ENCODE measurements around the gene KREMEN2. TPM values are rescaled to one million over a fixed set of nuclear protein-coding genes. Genes with fewer than 3 reads are reported as not detected.

The KREMEN2 gene
- total RNA-seq, 4 donors from 2014 or later, result 1.9 to 3.8 (median 2.5) TPM

- peak in 1 of 2 donors; percentile 81 for DNase-seq (ENCODE audit: low spot score in 2 of 2)
- 11 to 26% methylated on average over 13 to 20 of the region's 28 CpGs for WGBS, 2 donors
- TF ChIP-seq CTCF (IDR thresholded peaks at IDR 0.05) (no peak), POLR2A (IDR thresholded peaks at IDR 0.05) (no peak)
- intact Hi-C loops (cut with DNase I; ENCODE audit: low total_unique reads), result no loop called here
- H3K4me3 ChIP-seq (ENCODE audit: low read depth, poor library complexity, severe bottlenecking), result no peak overlapping the region
These were observed 1.6 kb upstream of the KREMEN2 start for GRCh38 chr16:2962334-2963073.

GRCh38 chr16:2963074-2963722 is 877 bp upstream of the KREMEN2 start:
- 1 to 2% methylated on average over 15 to 22 of the region's 40 CpGs for WGBS, 2 donors
- DNase-seq (ENCODE audit: low spot score in 2 of 2), result peak in 1 of 2 donors; percentile 84
- TF ChIP-seq CTCF (IDR thresholded peaks at IDR 0.05) (no peak), POLR2A (IDR thresholded peaks at IDR 0.05) (no peak)
- intact Hi-C loops (cut with DNase I; ENCODE audit: low total_unique reads), result no loop called here
- H3K4me3 ChIP-seq (ENCODE audit: low read depth, poor library complexity, severe bottlenecking), result no peak overlapping the region

GRCh38 chr16:2964475-2965336 is 631 bp downstream of the KREMEN2 start:
- TF ChIP-seq CTCF (IDR thresholded peaks at IDR 0.05), result no peak
- no peak for TF ChIP-seq POLR2A (IDR thresholded peaks at IDR 0.05)
- intact Hi-C loops (cut with DNase I; ENCODE audit: low total_unique reads), result no loop called here
- WGBS, 2 donors, result 0 to 1% methylated on average over 27 to 28 of the region's 68 CpGs
- peak in 1 of 2 donors; percentile 84 for DNase-seq (ENCODE audit: low spot score in 2 of 2)
- no peak overlapping the region for H3K4me3 ChIP-seq (ENCODE audit: low read depth, poor library complexity, severe bottlenecking)

GRCh38 chr16:2966043-2966807 is 2.1 kb downstream of the KREMEN2 start:
- no peak for DNase-seq (ENCODE audit: low spot score in 2 of 2)
- 67 to 68% methylated on average over 20 to 35 of the region's 39 CpGs for WGBS, 2 donors
- TF ChIP-seq CTCF (IDR thresholded peaks at IDR 0.05) (no peak), POLR2A (IDR thresholded peaks at IDR 0.05) (no peak)
- H3K4me3 ChIP-seq (ENCODE audit: low read depth, poor library complexity, severe bottlenecking), result no peak overlapping the region
- intact Hi-C loops (cut with DNase I; ENCODE audit: low total_unique reads), result no loop called here

GRCh38 chr16:2966808-2967191 is 2.7 kb downstream of the KREMEN2 start:
- H3K4me3 ChIP-seq (ENCODE audit: low read depth, poor library complexity, severe bottlenecking), result no peak overlapping the region
- TF ChIP-seq POLR2A (IDR thresholded peaks at IDR 0.05) (no peak), CTCF (IDR thresholded peaks at IDR 0.05) (no peak)

More at GRCh38 chr16:2966808-2967191, 2.7 kb downstream of the KREMEN2 start:
- intact Hi-C loops (cut with DNase I; ENCODE audit: low total_unique reads), result no loop called here
- DNase-seq (ENCODE audit: low spot score in 2 of 2), result no peak
- 4% methylated on average over 24 of the region's 46 CpGs; no CpG with 5 or more reads in 1 of the 2 donors for WGBS, 2 donors
